GM18498 (cell line): Measurements from ENCODE around the gene CEACAM21.

Source experiments
- ATAC-seq: cut with Tn5 transposase; IDR thresholded peaks from one replicate; pipeline ENCODE4 v1.9.1; 2021; ENCODE audit warnings: mild to moderate bottlenecking, moderate library complexity; ENCODE audit not compliant: unreplicated experiment

CEACAM21 gene

DNA sequence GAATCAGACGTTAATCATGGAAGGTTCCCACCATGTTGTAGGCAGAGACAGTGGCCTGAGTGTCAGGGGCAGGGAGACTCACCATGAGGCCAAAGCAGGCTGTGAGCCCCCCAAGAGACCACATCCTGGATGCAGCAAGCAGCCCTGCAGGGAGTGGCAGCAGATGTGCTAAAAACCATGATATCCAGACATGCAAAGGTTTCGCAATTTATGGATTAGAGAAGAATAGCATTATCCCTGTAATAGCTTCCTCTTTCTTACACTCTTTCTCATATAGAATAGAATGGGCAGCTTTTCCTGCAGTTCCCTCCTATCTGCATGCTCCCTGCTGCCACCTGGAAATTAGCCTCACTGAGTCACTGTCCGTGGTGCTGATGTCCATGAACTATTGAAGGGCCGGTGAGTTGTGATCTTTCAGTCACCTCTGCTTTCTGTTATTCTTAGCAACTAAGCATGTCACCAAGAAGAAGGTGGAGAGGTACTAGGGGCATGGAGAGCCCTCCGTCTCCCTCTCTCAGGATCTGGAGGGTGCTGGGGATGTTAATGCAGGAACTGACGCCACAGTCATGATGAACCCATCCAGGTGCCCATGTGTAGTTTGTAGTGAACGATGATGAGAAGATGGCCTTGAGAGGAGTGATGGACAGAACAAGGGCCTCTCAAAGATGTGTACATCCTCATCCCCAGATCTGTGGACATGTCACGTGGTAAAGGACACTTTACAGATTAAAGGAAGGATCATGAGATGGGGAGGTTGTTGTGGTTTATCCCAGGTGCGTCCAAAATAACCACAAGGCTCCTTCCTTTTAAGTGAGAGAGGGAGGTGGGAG, 41.0 kb downstream of the CEACAM21 start:
- no peak for ATAC-seq

DNA sequence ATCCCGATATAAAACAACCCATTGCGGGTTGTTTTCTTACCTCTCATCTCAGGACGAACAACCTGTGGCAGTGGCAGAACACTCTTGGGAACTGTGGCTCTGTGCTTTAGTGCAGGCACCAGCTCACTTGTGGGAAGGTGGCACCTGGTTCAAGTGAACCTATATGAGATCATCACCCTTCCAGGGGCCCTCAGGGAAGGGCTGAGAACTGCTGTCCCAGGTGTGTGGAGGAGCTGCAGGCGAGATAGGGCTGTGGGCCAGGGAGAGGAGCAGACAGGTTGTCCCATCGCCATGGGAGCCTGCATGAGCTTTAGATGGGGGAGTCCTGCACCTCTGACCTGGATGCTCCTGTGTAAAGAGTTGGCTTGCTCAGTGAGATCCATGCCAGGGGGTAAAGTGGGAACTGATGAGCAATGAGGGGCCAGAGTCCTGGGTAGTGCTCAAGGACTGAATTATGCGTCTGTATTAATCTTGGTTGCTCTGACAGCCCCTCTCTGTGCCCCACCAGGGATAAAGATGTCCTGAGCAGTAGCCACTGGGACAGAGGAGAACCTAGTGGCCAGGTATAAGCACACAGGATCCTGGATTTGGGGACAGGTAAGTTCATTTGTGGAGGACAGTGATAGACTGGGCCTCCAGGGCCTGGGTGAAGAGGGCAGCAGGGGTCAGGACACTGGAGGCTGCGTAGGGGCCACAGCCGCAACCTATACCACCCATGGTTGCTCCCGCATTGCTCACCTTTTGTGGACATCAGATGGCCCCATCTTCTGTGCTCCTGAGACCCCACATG, 42.2 kb downstream of the CEACAM21 start:
- ATAC-seq = no peak

DNA sequence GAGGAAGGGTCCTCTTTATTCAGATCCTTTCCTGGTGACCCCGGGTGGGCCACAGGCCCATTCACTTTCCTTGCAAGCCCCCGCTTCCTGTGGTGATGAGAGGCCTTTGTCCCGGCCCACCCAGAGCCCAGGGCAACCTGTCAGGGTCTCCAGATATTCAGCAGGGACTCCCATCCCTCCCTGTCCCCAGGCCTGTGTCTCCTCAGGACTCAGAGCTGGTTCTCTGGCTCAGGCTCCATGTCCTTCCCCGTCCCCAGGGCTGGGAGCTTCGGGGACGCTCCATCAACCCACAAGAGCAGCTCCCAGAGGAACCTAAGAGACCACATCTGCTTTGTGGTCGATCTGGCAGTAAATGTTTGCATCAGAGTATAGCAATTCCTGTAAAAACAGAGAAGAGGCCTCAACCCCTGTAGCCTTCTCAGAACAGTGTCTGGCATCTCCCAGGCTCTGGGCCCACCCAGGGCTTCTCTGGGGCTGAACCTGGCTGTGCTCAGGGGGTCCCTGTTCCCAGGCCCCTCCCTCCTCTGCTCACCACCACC, 43.1 kb downstream of the CEACAM21 start:
- ATAC-seq = no peak

DNA sequence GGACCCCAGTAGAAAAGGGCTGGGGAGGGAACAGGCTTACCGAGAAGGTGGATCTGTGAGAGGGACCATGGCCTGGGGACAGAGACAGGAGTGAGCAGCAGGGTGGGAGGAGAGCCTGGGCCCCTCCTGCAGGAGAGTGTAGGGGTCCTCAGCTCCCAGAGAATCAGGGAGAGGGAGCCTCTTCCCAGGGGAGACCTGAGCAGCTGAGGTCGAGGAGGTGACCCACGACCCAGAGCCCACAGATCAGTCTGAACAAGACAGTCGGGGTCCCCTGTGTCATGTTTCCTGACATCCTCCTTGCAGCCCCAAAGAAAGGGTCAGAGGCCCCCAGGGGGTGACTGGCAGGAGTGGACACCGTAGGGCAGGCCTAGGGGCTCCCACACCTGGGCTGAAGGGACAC, 44.2 kb downstream of the CEACAM21 start:
- ATAC-seq = no peak

DNA sequence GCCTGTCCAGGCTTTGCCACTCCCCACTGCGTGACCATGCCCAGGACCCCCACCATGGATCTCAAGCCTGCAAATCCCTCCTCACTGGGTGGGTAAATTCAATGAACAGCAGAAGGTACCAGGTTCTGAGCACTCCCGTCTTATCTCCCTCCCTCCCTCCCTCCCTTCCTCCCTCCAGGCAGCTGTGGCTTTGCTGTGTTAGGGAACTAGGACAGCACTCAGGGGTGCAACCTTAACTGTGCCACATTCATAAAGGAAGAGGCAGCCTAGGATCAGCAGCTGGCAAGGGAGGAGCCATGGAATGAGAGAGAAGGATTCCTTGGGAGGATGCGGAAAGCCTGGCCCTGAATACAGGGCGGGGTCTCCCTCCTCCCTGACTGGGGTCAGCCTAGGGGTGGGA, 45.3 kb downstream of the CEACAM21 start:
- ATAC-seq = no peak

DNA sequence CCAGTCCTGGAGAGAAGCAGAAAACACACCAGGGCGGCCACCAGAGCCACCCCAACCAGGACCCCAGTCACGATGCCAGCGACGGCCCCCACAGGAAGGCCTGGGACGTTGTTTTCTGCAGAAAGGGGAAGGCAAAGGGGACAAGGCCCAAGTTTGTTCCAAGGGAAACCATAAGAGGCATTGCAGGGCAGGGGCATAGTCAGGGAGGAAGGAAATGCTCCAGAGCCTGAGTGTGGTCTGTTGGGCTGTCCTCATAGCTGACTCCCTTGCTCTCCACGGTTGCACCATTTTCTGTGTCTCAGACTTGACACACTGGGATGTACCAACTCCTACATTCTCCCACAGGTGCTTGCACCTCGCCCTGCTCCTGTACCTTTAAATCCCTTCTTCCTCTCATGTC, 45.7 kb downstream of the CEACAM21 start:
- ATAC-seq = no peak

DNA sequence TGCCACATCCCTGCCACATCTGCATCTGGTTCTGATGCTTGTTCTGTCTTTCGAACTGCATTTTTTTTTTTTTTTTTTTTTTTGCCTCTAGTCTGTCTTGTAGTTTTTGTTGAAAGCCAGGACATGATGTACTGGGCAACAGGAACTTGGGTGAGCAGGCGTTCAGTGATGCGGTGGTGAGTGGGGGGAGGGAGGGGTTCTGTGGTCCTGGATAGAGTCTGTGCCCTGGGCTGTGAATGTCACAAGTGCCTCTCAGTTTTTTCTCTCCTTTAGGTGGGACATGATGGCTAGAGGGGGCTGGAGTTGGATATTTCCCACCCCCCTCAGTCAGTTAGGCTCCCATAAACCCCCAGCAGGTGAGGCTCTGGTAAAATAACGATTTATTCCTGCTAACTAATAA, 47.4 kb downstream of the CEACAM21 start:
- no peak for ATAC-seq

DNA sequence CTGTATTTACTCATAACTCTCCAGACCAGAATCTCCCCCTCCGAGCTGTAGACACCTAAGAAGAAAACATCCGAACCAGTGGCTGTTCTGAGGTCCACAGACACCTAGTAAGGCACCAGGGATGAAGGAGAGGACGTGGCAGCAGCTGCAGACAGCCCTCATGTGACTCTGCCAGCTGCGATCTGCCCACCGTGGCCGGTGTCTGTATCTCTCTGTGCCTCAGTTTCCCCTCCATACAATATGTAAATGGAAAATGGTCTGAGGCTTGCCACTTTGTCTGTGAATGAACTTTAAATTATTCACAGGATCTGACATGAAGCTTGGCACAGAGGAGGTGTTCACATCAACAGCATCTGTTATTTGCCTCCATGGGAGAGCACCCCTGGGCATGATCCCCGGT, 48.5 kb downstream of the CEACAM21 start:
- ATAC-seq = no peak

DNA sequence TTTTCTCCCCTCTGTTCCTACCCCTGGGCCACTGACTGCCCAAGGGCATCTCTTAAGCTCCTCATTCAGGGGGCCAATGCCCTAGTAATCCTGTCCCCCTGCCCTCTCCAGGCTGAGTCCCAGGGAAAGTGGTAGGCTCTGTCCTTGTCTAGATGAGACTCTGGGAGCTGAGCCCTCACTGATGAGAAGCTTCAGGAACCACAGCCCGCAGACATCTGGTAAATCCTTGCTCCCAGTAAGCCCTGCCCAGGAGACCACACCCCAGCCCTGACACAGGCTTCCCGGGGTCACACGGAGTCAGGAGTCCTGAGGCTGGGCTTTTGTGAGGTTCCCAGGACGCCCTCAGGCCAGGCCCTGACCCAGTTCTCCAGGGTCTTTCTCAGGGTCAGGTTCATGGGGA, 49.0 kb downstream of the CEACAM21 start:
- no peak for ATAC-seq

DNA sequence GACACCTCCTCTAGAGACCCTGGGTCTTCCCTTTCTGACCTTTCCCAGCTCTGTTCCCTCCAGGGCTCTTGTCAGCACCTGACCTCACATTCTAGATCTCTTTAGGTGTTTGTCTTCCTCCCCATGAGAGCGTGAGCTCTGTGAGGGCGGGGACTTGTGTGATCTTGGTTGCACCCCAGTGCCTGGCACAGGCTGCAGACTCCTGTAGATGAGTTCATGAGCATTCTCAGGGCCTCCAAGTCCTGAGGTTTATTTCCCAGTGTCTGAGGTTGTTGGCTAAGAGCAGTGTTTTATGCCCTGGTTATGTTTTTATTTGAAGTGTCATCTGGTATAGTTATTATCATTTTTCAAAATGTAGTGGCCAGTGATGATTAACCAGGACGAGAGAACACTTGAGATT, 50.3 kb downstream of the CEACAM21 start:
- no peak for ATAC-seq

DNA sequence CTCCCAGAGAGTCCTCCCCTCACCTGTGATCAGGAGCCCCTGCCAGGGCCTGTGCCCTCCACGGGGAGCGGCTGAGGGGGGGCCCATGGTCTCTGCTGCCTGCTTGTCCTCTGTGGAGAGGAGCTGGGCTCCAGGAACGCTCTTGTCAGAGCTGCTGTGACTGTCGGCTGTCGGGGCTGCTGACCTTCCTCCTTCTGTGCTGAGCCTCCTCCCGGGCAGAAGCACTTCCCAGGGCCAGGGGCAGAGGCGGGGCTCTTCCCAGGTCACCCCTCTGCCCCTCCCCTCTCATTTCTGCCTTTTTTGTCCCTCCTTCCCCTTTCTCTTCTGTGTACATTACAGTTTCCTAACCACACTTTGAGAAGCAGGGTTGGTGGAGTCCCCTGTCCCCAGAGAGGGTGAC, 50.9 kb downstream of the CEACAM21 start, which contains the start of gene CEACAM4:
Gene CEACAM4, minus strand, starts transcription at position 198 of the 400 bp plus-strand sequence. Its CDS starts 111 bp downstream, at position 87.
- no peak for ATAC-seq

DNA sequence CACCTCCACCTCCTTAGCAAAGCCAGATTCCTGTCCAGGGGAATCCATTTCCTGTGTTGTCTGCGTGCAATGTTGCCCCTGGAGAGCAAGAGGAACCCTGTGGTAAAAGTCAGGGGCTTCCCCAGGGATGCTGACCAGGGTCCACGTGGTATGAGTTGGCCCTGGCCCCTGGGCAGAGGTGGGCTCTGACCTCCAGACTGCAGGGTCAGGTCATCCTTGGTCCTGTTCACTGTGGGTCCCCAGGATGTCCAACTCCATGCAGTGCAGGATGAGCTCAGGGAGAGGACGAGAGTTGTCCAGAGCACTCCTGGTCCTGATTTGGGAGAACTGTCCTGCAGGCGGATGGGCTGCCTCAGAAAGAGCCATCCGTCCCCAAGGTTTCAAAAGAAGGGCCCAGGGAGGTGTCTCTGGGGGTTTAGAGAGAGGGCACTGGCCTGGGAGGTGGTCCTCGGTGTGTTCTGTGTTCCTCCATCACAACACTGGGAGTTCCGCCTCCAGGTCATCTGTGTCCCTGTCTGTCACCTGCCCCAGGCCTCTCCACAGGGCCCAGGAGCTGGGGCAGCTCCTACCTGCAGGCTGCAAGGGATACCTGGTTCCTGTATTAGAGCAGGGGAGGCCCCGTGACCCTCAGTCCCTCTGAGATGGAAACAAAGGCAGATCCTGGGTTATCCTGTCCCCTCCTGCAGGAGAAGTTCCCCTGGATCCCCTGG, 52.2 kb downstream of the CEACAM21 start:
- ATAC-seq = no peak
